K562 (cell line): Measurements from ENCODE around the gene ASB4. TPM values are rescaled to one million over a fixed set of nuclear protein-coding genes. Genes with fewer than 3 reads are reported as not detected.
A peak's percentile ranks its signal among the peaks of the same experiment; 100 is the strongest.

ENCODE experiments used
- ATAC-seq: fragments of 200-7000 bp; cut with Tn5 transposase; 3 replicates; pipeline ENCODE4 v1.9.1; 2020; ENCODE audit warnings: moderate library complexity
- BruUV-seq: library from RNA; stranded (reverse); fragments of 400-500 nt; replicated peaks from 2 replicates; lab custom pipeline; 2021; lab: Mats Ljungman, UMichigan
- CTCF ChIA-PET: fragments of 300-600 bp; formaldehyde crosslinking; extraction: SDS; loops from one replicate; lab custom pipeline; 2021; ENCODE audit warnings: low intra/inter-chr PET ratio; lab: Yijun Ruan, JAX
- POLR2A ChIA-PET: fragments of 300-600, 350-650 bp; sonication (Branson Sonifier 250); formaldehyde crosslinking; extraction: SDS; loops from one replicate; lab custom pipeline; 2021; ENCODE audit warnings: antibody characterized with exemption, inconsistent platforms; lab: Yijun Ruan, JAX
- DNase-seq, 4 experiments: peaks; one replicate each; pipeline versions ENCODE4 v3.0.0 to v3.0.0-alpha.2; 2011 to 2018; ENCODE audit warnings: low spot score in 3 of 4, mixed read lengths in 3 of 4; ENCODE audit errors: extremely low read depth in 1 of 4
- FAIRE-seq: peaks from 2 replicates; lab custom pipeline; 2011; peaks lifted over from hg19 to GRCh38; lab: Jason Lieb, UNC
- H2AFZ ChIP-seq: 2 replicates; pipeline ENCODE4 v1.6.0; 2011; ENCODE audit warnings: low read depth, low read length, control low read depth, inconsistent platforms
- H3K27ac ChIP-seq: fragments of 200-600 bp; 3 replicates; pipeline ENCODE4 v1.8.0; 2011; ENCODE audit warnings: low read depth, mild to moderate bottlenecking, control low read depth, inconsistent platforms, low read length, moderate library complexity, mixed read lengths; ENCODE audit errors: extremely low read depth
- H3K27me3 ChIP-seq, 2 experiments: fragments of 300-600 bp in 1 of 2; 2 replicates in 1 of 2; 3 replicates in 1 of 2; pipeline versions ENCODE4 v1.6.0 to v1.8.0; 2011; ENCODE audit warnings: inconsistent platforms in 2 of 2, low read length in 2 of 2, mild to moderate bottlenecking in 1 of 2, mixed read lengths in 1 of 2, moderate library complexity in 1 of 2; ENCODE audit not compliant: control insufficient read depth in 2 of 2, insufficient read depth in 2 of 2
- H3K36me3 ChIP-seq: fragments of 300-600 bp; 3 replicates; pipeline ENCODE4 v1.8.0; 2011; ENCODE audit warnings: mild to moderate bottlenecking, low read length, inconsistent platforms; ENCODE audit not compliant: control insufficient read depth, insufficient read depth
- H3K4me1 ChIP-seq, 2 experiments: fragments of 200-600 bp in 1 of 2; replicated peaks in 1 of 2; 2 replicates in 1 of 2; 3 replicates in 1 of 2; pipeline versions ENCODE4 v1.5.1 to v1.8.0; 2011; ENCODE audit warnings: inconsistent platforms in 2 of 2, low read length in 2 of 2, mild to moderate bottlenecking in 1 of 2, mixed read lengths in 1 of 2, moderate library complexity in 1 of 2; ENCODE audit not compliant: control insufficient read depth in 2 of 2, insufficient read depth in 2 of 2
- H3K4me2 ChIP-seq: 2 replicates; pipeline ENCODE4 v1.6.1; 2011; ENCODE audit warnings: low read length, control low read depth, inconsistent platforms, mixed read lengths; ENCODE audit not compliant: insufficient read depth
- H3K4me3 ChIP-seq: fragments of 200-600 bp; sonication (generic), shearing (Covaris generic); 2 replicates; pipeline ENCODE4 v1.5.1; 2016; ENCODE audit warnings: control low read depth, inconsistent platforms
- H3K79me2 ChIP-seq: fragments of 200-600 bp; 3 replicates; pipeline ENCODE4 v1.8.0; 2011; ENCODE audit warnings: low read length, inconsistent platforms; ENCODE audit not compliant: control insufficient read depth, insufficient read depth
- H3K9ac ChIP-seq, 2 experiments: 2 replicates each; pipeline versions ENCODE4 v1.6.0 to v1.6.1; 2011; ENCODE audit warnings: low read depth in 2 of 2, low read length in 2 of 2, control low read depth in 1 of 2, inconsistent platforms in 1 of 2, mild to moderate bottlenecking in 1 of 2, mixed read lengths in 1 of 2; ENCODE audit not compliant: insufficient read depth in 1 of 2
- H3K9me1 ChIP-seq: one replicate; pipeline ENCODE4 v1.6.0; 2011; ENCODE audit warnings: inconsistent platforms, mild to moderate bottlenecking, low read length, moderate library complexity; ENCODE audit not compliant: control insufficient read depth, insufficient read depth
- H3K9me3 ChIP-seq: replicated peaks from 2 replicates; pipeline ENCODE4 v1.5.1; 2011; ENCODE audit warnings: low read depth, low read length, inconsistent platforms; ENCODE audit not compliant: control insufficient read depth, insufficient read depth
- H4K20me1 ChIP-seq: replicated peaks from 2 replicates; pipeline ENCODE4 v1.6.1; 2011; ENCODE audit warnings: low read length, inconsistent platforms, mixed read lengths; ENCODE audit not compliant: control insufficient read depth, insufficient read depth
- C11orf30 ChIP-seq: fragments of 450-650 bp; IDR thresholded peaks from 2 replicates; pipeline ENCODE4 v1.6.1; 2016; ENCODE audit warnings: low read depth, mild to moderate bottlenecking
- EHMT2 ChIP-seq: fragments of 450-650 bp; IDR thresholded peaks from 2 replicates; pipeline ENCODE4 v1.6.1; 2018; ENCODE audit warnings: antibody characterized with exemption
- ESRRA ChIP-seq: fragments of 450-650 bp; IDR thresholded peaks from 2 replicates; pipeline ENCODE4 v1.6.1; 2014; ENCODE audit warnings: low read depth, mild to moderate bottlenecking, moderate library complexity, borderline replicate concordance
- MAFG ChIP-seq: fragments of 450-650 bp; conservative IDR thresholded peaks from 2 replicates; pipeline ENCODE4 v1.6.1; 2016; ENCODE audit warnings: missing genetic modification characterization, missing compliant biosample characterization
- MAFK ChIP-seq: IDR thresholded peaks from 2 replicates; pipeline ENCODE4 v1.6.1; 2011; ENCODE audit warnings: low read length, improper control_type of control experiment
- TCF15 ChIP-seq: fragments of 250-450 bp; sonication (Bioruptor Pico); IDR thresholded peaks from 2 replicates; pipeline ENCODE4 v1.8.0; 2022; ENCODE audit warnings: moderate library complexity, mild to moderate bottlenecking, inconsistent platforms
- ZNF316 ChIP-seq: fragments of 450-650 bp; IDR thresholded peaks from 2 replicates; pipeline ENCODE4 v1.6.1; 2016
- WGBS: fragments of 100-300 bp; shearing (Covaris generic); methylation state at CpG from one replicate; pipeline ENCODE4 v1.1.6; 2016; ENCODE audit warnings: low coverage, mixed read lengths; ENCODE audit not compliant: insufficient coverage; ENCODE audit errors: missing lambda C conversion rate; 5-methylcytosine and 5-hydroxymethylcytosine counted together
- in situ Hi-C: fragments of 300-500 bp; cut with MboI; formaldehyde crosslinking; loops from 4 replicates; pipeline ENCODE4 v1.15.0; 2018; ENCODE audit warnings: inconsistent platforms, mixed read lengths
- intact Hi-C: fragments of 100-400 bp; cut with micrococcal nuclease; formaldehyde crosslinking; loops from 2 replicates; pipeline ENCODE4 v1.14.2; 2022
- polyA plus RNA-seq, 8 experiments: library from polyadenylated mRNA; depleted of rRNA in 4 of 8; stranded (reverse) in 5 of 8; unstranded in 3 of 8; fragments of >200 nt; fragmentation: Nextera tagmentation in 2 of 8; fragmentation: Illumina TruSeq in 1 of 8; extraction: Ambion mirVana in 2 of 8; extraction: Trizol in 1 of 8; gene quantifications; 2 replicates each; pipeline versions ENCODE4 v1.2.1 to v1.2.3, GENCODE V29; 2011 to 2014; ENCODE audit warnings: inconsistent platforms in 1 of 8, missing spikeins in 1 of 8
- total RNA-seq, 7 experiments: library from RNA; depleted of rRNA in 6 of 7; stranded (reverse); fragments of >200 nt in 6 of 7; fragmentation: Illumina TruSeq in 2 of 7; extraction: Trizol in 2 of 7; gene quantifications; 2 replicates each; pipeline versions ENCODE4 v1.2.1 to v1.2.3, GENCODE V29; 2011 to 2021; ENCODE audit warnings: low replicate concordance in 1 of 7
- TF ChIP-seq, protein P1 (sequence below): IDR thresholded peaks from 2 replicates; pipeline ENCODE4 v1.6.1; 2011; ENCODE audit warnings: borderline replicate concordance, low read depth, mild to moderate bottlenecking, moderate library complexity, low read length; ENCODE audit not compliant: insufficient read depth, poor library complexity, severe bottlenecking

The ASB4 gene
- total and polyA plus RNA-seq, 9 of the 15 experiments (the other 6 are each of a cell fraction or from before 2014, with no cell fraction given) = 0.03 to 0.07 TPM; not detected in 7

GRCh38 chr7:95536656-95537311, 51.0 kb downstream of the ASB4 start:
- no peak overlapping the region for H3K4me3 ChIP-seq
- H3K9me1 ChIP-seq = no peaks in the 10 kb centered on the region
- no peaks in the 10 kb centered on the region for H3K4me1 ChIP-seq
- no peaks in the 10 kb centered on the region for H4K20me1 ChIP-seq
- H3K36me3 ChIP-seq = no peaks in the 10 kb centered on the region
- H3K27me3 ChIP-seq = no peaks in the 10 kb centered on the region
- ChIA-PET POLR2A (interaction anchor here (1.5 kb wide), 1 partner anchor 149 kb away, joined by 3 read pairs; no protein-coding TSS in a partner anchor), CTCF (no interaction called here)
- H3K79me2 ChIP-seq = no peaks in the 10 kb centered on the region
- no peak overlapping the region for H3K27ac ChIP-seq
- FAIRE-seq (no peak), ATAC-seq (no peak), DNase-seq (no peak)
- in situ Hi-C loops (no loop called here), intact Hi-C loops (no loop called here)
- 0% methylated on average over 2 of the region's 2 CpGs for WGBS
- H3K4me2 ChIP-seq = no peak overlapping the region
- TF ChIP-seq, protein P1, sequence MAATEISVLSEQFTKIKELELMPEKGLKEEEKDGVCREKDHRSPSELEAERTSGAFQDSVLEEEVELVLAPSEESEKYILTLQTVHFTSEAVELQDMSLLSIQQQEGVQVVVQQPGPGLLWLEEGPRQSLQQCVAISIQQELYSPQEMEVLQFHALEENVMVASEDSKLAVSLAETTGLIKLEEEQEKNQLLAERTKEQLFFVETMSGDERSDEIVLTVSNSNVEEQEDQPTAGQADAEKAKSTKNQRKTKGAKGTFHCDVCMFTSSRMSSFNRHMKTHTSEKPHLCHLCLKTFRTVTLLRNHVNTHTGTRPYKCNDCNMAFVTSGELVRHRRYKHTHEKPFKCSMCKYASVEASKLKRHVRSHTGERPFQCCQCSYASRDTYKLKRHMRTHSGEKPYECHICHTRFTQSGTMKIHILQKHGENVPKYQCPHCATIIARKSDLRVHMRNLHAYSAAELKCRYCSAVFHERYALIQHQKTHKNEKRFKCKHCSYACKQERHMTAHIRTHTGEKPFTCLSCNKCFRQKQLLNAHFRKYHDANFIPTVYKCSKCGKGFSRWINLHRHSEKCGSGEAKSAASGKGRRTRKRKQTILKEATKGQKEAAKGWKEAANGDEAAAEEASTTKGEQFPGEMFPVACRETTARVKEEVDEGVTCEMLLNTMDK = no peak
- TF ChIP-seq MAFG (tag) (0 out of 2 replicates have a peak, but pooled peaks have one; percentile 9), ZNF316 (peak; percentile 59), C11orf30 (peak; percentile 20; the same call in 1 of the 2 replicates), MAFK (0 out of 2 replicates have a peak, but pooled peaks have one; percentile 4), ESRRA (no peak), TCF15 (no peak), EHMT2 (no peak)
- no peaks in the 10 kb centered on the region for H3K9me3 ChIP-seq
- BruUV-seq = no TSS peak
- no peak overlapping the region for H3K9ac ChIP-seq
- no peak overlapping the region for H2AFZ ChIP-seq
